Calu3 (cell line): ENCODE data around the gene NOP9. TPM values are rescaled to one million over a fixed set of nuclear protein-coding genes. Genes with fewer than 3 reads are reported as not detected.
A peak's percentile ranks its signal among the peaks of the same experiment; 100 is the strongest.

Experiments
- BruUV-seq: library from RNA; stranded (reverse); fragments of 400-500 nt; replicated peaks from 2 replicates; lab custom pipeline; 2021; lab: Mats Ljungman, UMichigan
- CTCF ChIA-PET: fragments of 300-600 bp; sonication (Branson Sonifier 250); formaldehyde crosslinking; loops from one replicate; lab custom pipeline; 2022; ENCODE audit warnings: antibody characterized with exemption; lab: Charles Lee
- DNase-seq: peaks from one replicate; pipeline ENCODE4 v3.0.0; 2022
- H3K27ac Mint-ChIP-seq: one replicate; pipeline ENCODE4 v1.8.0; 2022; ENCODE audit warnings: mixed read lengths; ENCODE audit not compliant: unreplicated experiment
- H3K27me3 Mint-ChIP-seq: one replicate; pipeline ENCODE4 v1.8.0; 2022; ENCODE audit warnings: mixed read lengths; ENCODE audit not compliant: unreplicated experiment
- H3K36me3 Mint-ChIP-seq: one replicate; pipeline ENCODE4 v1.8.0; 2022; ENCODE audit warnings: mild to moderate bottlenecking, moderate library complexity, mixed read lengths; ENCODE audit not compliant: insufficient read depth, unreplicated experiment
- H3K4me1 Mint-ChIP-seq: one replicate; pipeline ENCODE4 v1.8.0; 2022; ENCODE audit warnings: mild to moderate bottlenecking, low read depth, mixed read lengths; ENCODE audit not compliant: unreplicated experiment
- H3K4me3 Mint-ChIP-seq: one replicate; pipeline ENCODE4 v1.8.0; 2022; ENCODE audit warnings: mild to moderate bottlenecking, low read depth, moderate library complexity, mixed read lengths; ENCODE audit not compliant: unreplicated experiment
- H3K9me3 Mint-ChIP-seq: one replicate; pipeline ENCODE4 v1.8.0; 2022; ENCODE audit warnings: low read depth, mixed read lengths; ENCODE audit not compliant: unreplicated experiment
- CTCF ChIP-seq: fragments of 200-600 bp; IDR thresholded peaks from one replicate; pipeline ENCODE4 v1.8.0; 2022; ENCODE audit warnings: antibody characterized with exemption; ENCODE audit not compliant: unreplicated experiment
- intact Hi-C: fragments of 100-400 bp; cut with micrococcal nuclease; formaldehyde crosslinking; loops from one replicate; pipeline ENCODE4 v1.10.0; 2022; ENCODE audit not compliant: unreplicated experiment
- total RNA-seq: library from RNA; stranded (reverse); gene quantifications from 2 replicates; pipeline ENCODE4 v1.2.3, GENCODE V29; 2022

The NOP9 gene
- total RNA-seq, 1 experiment from 2014 or later = 35.9 TPM

GRCh38 chr14:24269910-24270536 is 29.6 kb upstream of the NOP9 start:
- Mint-ChIP-seq H3K9me3 (no peaks in the 10 kb centered on the region), H3K36me3 (peaks cover 27% of the 10 kb centered on the region), H3K4me1 (peaks cover 32% of the 10 kb centered on the region), H3K27me3 (no peaks in the 10 kb centered on the region), H3K4me3 (no peak overlapping the region), H3K27ac (no peak overlapping the region)
- CTCF ChIA-PET = interaction anchor here (1.7 kb wide), 1 partner anchor 28 kb away, joined by 9 read pairs; the partner anchor contains the start of gene TINF2
- intact Hi-C loops = loop anchor here (2.0 kb wide), 1 partner anchor 27 kb away; the partner anchor contains the start of gene TINF2
- no peak for DNase-seq
- no TSS peak for BruUV-seq
- no peak for TF ChIP-seq CTCF

GRCh38 chr14:24270537-24271133 is 29.0 kb upstream of the NOP9 start:
- intact Hi-C loops = loop anchor here (2.0 kb wide), 1 partner anchor 28 kb away; the partner anchor contains the start of gene TINF2
- H3K4me3 Mint-ChIP-seq = peak overlapping the region; percentile 67
- DNase-seq = no peak
- BruUV-seq = no TSS peak
- H3K9me3 Mint-ChIP-seq = no peaks in the 10 kb centered on the region
- H3K36me3 Mint-ChIP-seq = peaks cover 32% of the 10 kb centered on the region
- no peak for TF ChIP-seq CTCF
- H3K4me1 Mint-ChIP-seq = peaks cover 32% of the 10 kb centered on the region
- peak overlapping the region; percentile 65 for H3K27ac Mint-ChIP-seq
- CTCF ChIA-PET = interaction anchor here (1.0 to 1.7 kb wide), 7 partner anchors 9 to 55 kb away, joined by 3 to 9 read pairs (median 5); partner anchors contain the start of genes CIDEB, DHRS1, MDP1 and NOP9
- H3K27me3 Mint-ChIP-seq = no peaks in the 10 kb centered on the region

GRCh38 chr14:24271134-24271833 is 28.4 kb upstream of the NOP9 start, which contains the start of gene RABGGTA:
Gene RABGGTA (minus strand): TSS chr14:24271597. CDS start chr14:24271115, 482 bp downstream.
- DNase-seq = peak; percentile 90
- Mint-ChIP-seq H3K4me3 (peak within 1 kb of the TSS; percentile 67), H3K36me3 (peaks cover 33% of the 10 kb centered on the region), H3K27ac (peak within 1 kb of the TSS; percentile 65), H3K4me1 (peaks cover 32% of the 10 kb centered on the region), H3K27me3 (no peaks in the 10 kb centered on the region), H3K9me3 (no peaks in the 10 kb centered on the region)
- intact Hi-C loops = loop anchor here (2.0 kb wide), 1 partner anchor 28 kb away; the partner anchor contains the start of gene TINF2
- CTCF ChIA-PET = interaction anchor here (1.0 to 1.7 kb wide), 7 partner anchors 8 to 55 kb away, joined by 3 to 9 read pairs (median 5); partner anchors contain the start of genes CIDEB, DHRS1, MDP1 and NOP9
- TSS peak; percentile 63 for BruUV-seq
- TF ChIP-seq CTCF = peak; percentile 35

GRCh38 chr14:24271834-24272263 is 27.8 kb upstream of the NOP9 start:
- TSS peak; percentile 58 for BruUV-seq

More at GRCh38 chr14:24271834-24272263, 27.8 kb upstream of the NOP9 start:
- Mint-ChIP-seq H3K27ac (peak overlapping the region; percentile 65), H3K4me3 (peak overlapping the region; percentile 67), H3K27me3 (no peaks in the 10 kb centered on the region), H3K9me3 (no peaks in the 10 kb centered on the region), H3K4me1 (peaks cover 32% of the 10 kb centered on the region), H3K36me3 (peaks cover 31% of the 10 kb centered on the region)
- intact Hi-C loops = loop anchor here (2.0 kb wide), 1 partner anchor 29 kb away; the partner anchor contains the start of gene TINF2
- no peak for DNase-seq
- CTCF ChIA-PET = interaction anchor here (1.0 to 1.7 kb wide), 6 partner anchors 8 to 56 kb away, joined by 3 to 9 read pairs (median 5); partner anchors contain the start of genes DHRS1, MDP1, NOP9 and TINF2
- TF ChIP-seq CTCF = no peak
